Gastrocnemius medialis (tissue), 4 donors: ENCODE measurements around the gene CDKN1C.

Experiments
- POLR2A ChIP-seq, 2 donors: fragments of 450-650 bp; IDR thresholded peaks; one replicate each; pipeline ENCODE4 v1.6.1; 2017; ENCODE audit warnings: antibody characterized with exemption in 2 of 2, mild to moderate bottlenecking in 2 of 2, moderate library complexity in 2 of 2
- TF ChIP-seq, protein P1 (sequence below), 5 experiments: fragments of 450-650 bp in 3 of 5; fragments of 200-600 bp in 2 of 5; sonication (generic) in 2 of 5; IDR thresholded peaks in 4 of 5; conservative IDR thresholded peaks in 1 of 5; 1 replicate in 4 of 5; 2 replicates in 1 of 5; pipeline ENCODE4 v1.5.1; 2016 to 2019; ENCODE audit warnings: antibody characterized with exemption in 5 of 5, mild to moderate bottlenecking in 3 of 5, moderate library complexity in 3 of 5

DNA sequence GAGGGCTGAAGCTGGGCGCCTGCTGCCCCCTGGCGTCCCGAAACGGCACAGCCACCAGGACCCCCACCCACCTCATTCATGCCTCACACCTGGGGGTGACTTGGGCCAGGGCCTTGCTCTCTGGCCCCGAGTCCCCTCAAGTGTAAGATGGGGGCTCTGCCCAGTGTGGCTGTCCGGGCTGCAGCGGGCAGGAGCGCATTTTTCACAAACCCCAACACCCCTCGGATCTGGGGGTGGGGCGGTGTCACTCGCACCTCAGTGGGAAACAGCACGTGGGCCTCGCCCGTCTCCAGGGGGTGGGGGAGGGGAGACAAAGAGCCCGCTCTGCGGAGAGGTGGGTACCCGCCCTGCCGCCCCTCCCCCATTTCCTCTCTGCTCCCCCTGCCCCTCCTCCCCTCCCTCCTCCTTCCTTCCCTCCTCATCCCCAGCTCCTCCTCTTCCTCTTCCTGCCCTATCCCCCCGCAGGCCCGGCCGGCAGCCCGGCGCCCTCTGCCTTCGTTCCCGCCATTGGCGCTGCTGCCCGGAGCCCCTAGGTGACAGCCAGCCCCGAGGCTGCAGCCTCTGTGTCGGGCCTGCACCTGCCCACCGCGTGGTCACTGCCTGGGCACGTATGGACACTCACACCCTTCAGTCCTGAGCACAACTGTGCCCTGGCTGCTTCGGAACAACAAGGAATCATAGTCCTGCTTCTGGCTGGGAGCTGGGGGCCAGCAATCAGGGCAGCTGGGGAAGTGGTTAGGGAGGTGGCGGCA is 6.8 kb upstream of the CDKN1C start:
- TF ChIP-seq, protein P1, sequence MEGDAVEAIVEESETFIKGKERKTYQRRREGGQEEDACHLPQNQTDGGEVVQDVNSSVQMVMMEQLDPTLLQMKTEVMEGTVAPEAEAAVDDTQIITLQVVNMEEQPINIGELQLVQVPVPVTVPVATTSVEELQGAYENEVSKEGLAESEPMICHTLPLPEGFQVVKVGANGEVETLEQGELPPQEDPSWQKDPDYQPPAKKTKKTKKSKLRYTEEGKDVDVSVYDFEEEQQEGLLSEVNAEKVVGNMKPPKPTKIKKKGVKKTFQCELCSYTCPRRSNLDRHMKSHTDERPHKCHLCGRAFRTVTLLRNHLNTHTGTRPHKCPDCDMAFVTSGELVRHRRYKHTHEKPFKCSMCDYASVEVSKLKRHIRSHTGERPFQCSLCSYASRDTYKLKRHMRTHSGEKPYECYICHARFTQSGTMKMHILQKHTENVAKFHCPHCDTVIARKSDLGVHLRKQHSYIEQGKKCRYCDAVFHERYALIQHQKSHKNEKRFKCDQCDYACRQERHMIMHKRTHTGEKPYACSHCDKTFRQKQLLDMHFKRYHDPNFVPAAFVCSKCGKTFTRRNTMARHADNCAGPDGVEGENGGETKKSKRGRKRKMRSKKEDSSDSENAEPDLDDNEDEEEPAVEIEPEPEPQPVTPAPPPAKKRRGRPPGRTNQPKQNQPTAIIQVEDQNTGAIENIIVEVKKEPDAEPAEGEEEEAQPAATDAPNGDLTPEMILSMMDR (IDR thresholded peaks at IDR 0.05 in 4 of 5, conservative IDR thresholded peaks at IDR 0.05 in 1 of 5) = peak; percentile 80 to 93 (median 92)
- TF ChIP-seq POLR2A (IDR thresholded peaks at IDR 0.05) = no peak
